ENCODE results near the gene EPHA3. TPM values are rescaled to one million over a fixed set of nuclear protein-coding genes. Genes with fewer than 3 reads are reported as not detected.

Gene EPHA3
- total and polyA plus RNA-seq, 9 of the 15 experiments (the other 6 are each of a cell fraction or from before 2014, with no cell fraction given): not detected

GRCh38 chr3:89165636-89166263, 58.3 kb downstream of the EPHA3 start (continued):
- no peak for TF ChIP-seq CHD7 (IDR thresholded peaks at IDR 0.05; ENCODE audit: low read depth, low read length)
- TF ChIP-seq, protein P1, sequence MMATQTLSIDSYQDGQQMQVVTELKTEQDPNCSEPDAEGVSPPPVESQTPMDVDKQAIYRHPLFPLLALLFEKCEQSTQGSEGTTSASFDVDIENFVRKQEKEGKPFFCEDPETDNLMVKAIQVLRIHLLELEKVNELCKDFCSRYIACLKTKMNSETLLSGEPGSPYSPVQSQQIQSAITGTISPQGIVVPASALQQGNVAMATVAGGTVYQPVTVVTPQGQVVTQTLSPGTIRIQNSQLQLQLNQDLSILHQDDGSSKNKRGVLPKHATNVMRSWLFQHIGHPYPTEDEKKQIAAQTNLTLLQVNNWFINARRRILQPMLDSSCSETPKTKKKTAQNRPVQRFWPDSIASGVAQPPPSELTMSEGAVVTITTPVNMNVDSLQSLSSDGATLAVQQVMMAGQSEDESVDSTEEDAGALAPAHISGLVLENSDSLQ (IDR thresholded peaks at IDR 0.05): no peak
- no peak for TF ChIP-seq ZNF274 (IDR thresholded peaks at IDR 0.05; ENCODE audit: borderline replicate concordance, low read depth, low read length)
- TF ChIP-seq NCOA2 (IDR thresholded peaks at IDR 0.05; ENCODE audit: partially characterized antibody in 2 of 2): no peak
- no peak for TF ChIP-seq ZNF140 (CRISPR knock-in tag; IDR thresholded peaks at IDR 0.05)
- no peak for TF ChIP-seq ILK (tag; IDR thresholded peaks at IDR 0.05; ENCODE audit: borderline replicate concordance, low read depth)
- TF ChIP-seq ZNF707 (CRISPR knock-in tag; conservative IDR thresholded peaks at IDR 0.05): no peak
- no peak for TF ChIP-seq ZNF23 (CRISPR knock-in tag; IDR thresholded peaks at IDR 0.05)
- TF ChIP-seq ZBTB5 (IDR thresholded peaks at IDR 0.05): no peak
- no peak for TF ChIP-seq TCF15 (CRISPR knock-in tag; IDR thresholded peaks at IDR 0.05)
- TF ChIP-seq RBFOX2 (IDR thresholded peaks at IDR 0.05; ENCODE audit: low read depth, low read length): no peak

Measured in K562 (cell line).